Measurements from ENCODE around the gene ANXA5.
"Not testable (repeated sequence)": the region's sequence is repeated elsewhere in the genome, so short reads cannot be mapped to it uniquely, and the experiment has no call there.

ANXA5 gene

GRCh38 chr4:121679267-121679666 is 17.5 kb downstream of the ANXA5 start:
- no peak for DNase-seq (ENCODE audit: low read depth, low spot score)

GRCh38 chr4:121677524-121677923 is 19.3 kb downstream of the ANXA5 start:
- DNase-seq (ENCODE audit: low read depth, low spot score) = no peak

GRCh38 chr4:121676345-121677075 is 20.3 kb downstream of the ANXA5 start:
- DNase-seq (ENCODE audit: low read depth, low spot score) = no peak

- no peak for DNase-seq (ENCODE audit: low read depth, low spot score)
Measured at GRCh38 chr4:121675715-121676114, 21.1 kb downstream of the ANXA5 start.

- no peak for DNase-seq (ENCODE audit: low read depth, low spot score)
Measured at GRCh38 chr4:121674696-121675095, 22.1 kb downstream of the ANXA5 start.

- no peak for DNase-seq (ENCODE audit: low read depth, low spot score)
Measured at GRCh38 chr4:121674191-121674590, 22.6 kb downstream of the ANXA5 start.

GRCh38 chr4:121669163-121669550 is 27.6 kb downstream of the ANXA5 start:
- no peak for DNase-seq (ENCODE audit: low read depth, low spot score)

GRCh38 chr4:121668368-121669162 is 28.2 kb downstream of the ANXA5 start:
- DNase-seq (ENCODE audit: low read depth, low spot score) = no peak

- DNase-seq (ENCODE audit: low read depth, low spot score) = no peak
Measured at GRCh38 chr4:121666091-121666679, 30.6 kb downstream of the ANXA5 start.

- DNase-seq (ENCODE audit: low read depth, low spot score) = no peak
Measured at GRCh38 chr4:121665371-121665770, 31.4 kb downstream of the ANXA5 start.

GRCh38 chr4:121662225-121662624 is 34.6 kb downstream of the ANXA5 start:
- DNase-seq (ENCODE audit: low read depth, low spot score) = no peak

- not testable (repeated sequence) for DNase-seq (ENCODE audit: low read depth, low spot score)
Measured at GRCh38 chr4:121660175-121660933, 36.4 kb downstream of the ANXA5 start.

- no peak for DNase-seq (ENCODE audit: low read depth, low spot score)
Measured at GRCh38 chr4:121658125-121658524, 38.7 kb downstream of the ANXA5 start.

GRCh38 chr4:121656269-121656641 is 40.5 kb downstream of the ANXA5 start:
- no peak for DNase-seq (ENCODE audit: low read depth, low spot score)

GRCh38 chr4:121655320-121656268 is 41.2 kb downstream of the ANXA5 start:
- no peak for DNase-seq (ENCODE audit: low read depth, low spot score)

GRCh38 chr4:121654738-121655137 is 42.0 kb downstream of the ANXA5 start:
- no peak for DNase-seq (ENCODE audit: low read depth, low spot score)

GRCh38 chr4:121653986-121654385 is 42.8 kb downstream of the ANXA5 start:
- DNase-seq (ENCODE audit: low read depth, low spot score) = no peak

GRCh38 chr4:121653214-121653613 is 43.6 kb downstream of the ANXA5 start:
- DNase-seq (ENCODE audit: low read depth, low spot score) = no peak

GRCh38 chr4:121651597-121651996 is 45.2 kb downstream of the ANXA5 start:
- DNase-seq (ENCODE audit: low read depth, low spot score) = no peak

GRCh38 chr4:121650741-121651140 is 46.0 kb downstream of the ANXA5 start:
- no peak for DNase-seq (ENCODE audit: low read depth, low spot score)

GRCh38 chr4:121648516-121648915 is 48.3 kb downstream of the ANXA5 start:
- no peak for DNase-seq (ENCODE audit: low read depth, low spot score)

Data from activated CD4-positive, CD25-positive, alpha-beta regulatory T cell treated with anti-CD3 and anti-CD28 coated beads, Interleukin-2, amount 50 U/mL, for 16 hours (primary cell).